Measurements from ENCODE around the gene UBE2N. TPM values are rescaled to one million over a fixed set of nuclear protein-coding genes. Genes with fewer than 3 reads are reported as not detected.

Gene UBE2N, protein sequence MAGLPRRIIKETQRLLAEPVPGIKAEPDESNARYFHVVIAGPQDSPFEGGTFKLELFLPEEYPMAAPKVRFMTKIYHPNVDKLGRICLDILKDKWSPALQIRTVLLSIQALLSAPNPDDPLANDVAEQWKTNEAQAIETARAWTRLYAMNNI
- 105 TPM for polyA plus RNA-seq (2013, experiment 1 of 2)
- 102 TPM for polyA plus RNA-seq (2013, experiment 2 of 2)

DNA sequence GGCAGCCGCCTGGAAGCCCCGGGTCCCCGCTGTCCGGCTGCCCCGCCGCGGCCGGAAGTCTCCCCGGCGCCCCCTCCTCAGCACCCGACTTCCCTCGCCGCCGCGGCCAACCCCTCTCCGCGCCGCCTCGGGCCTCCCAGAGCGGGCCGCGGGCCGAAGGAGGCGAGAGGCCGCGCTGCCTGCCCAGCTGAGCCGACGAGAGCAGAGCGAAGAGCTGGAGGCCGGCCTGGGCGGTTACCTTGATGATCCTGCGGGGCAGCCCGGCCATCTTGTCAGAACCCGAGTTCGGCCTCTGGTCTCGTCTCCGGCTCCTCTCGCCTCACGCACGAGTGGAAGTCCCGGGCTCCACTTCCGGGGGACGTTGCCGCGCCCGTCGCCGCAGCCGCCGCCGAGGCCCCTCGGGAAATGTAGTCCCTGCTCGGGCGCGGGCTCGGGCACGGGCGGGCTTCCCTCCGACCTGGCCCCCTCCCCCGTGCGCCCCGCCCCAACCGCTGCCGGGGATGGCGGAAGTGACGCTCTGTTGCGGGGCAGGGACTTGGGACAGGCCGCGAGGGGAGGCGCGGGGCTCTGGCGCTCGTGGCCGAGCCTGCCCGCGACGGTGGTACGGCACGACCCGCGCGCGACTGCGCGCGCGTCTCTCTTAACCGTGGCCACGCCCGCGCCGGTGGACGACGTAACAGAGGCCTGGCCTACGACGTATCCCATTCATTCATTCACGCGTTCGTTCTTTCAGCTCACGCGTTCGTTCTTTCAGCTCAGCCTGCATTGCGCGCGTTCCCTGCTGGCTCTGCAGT lies at the start of gene UBE2N:
Gene UBE2N (minus strand): TSS at position 331 of the 794 bp plus-strand sequence. CDS start 63 bp downstream, at position 268.
- peak within 1 kb of the TSS; percentile 93 for H2BK120ac ChIP-seq (ENCODE audit: low read depth, low read length)
- no peaks in the 10 kb centered on the region for H3K9me3 ChIP-seq (ENCODE audit: control insufficient read depth, low read length)
- H3K4me1 ChIP-seq (ENCODE audit: control insufficient read depth, insufficient read depth, low read depth, low read length) = peaks cover 5% of the 10 kb centered on the region
- H3K4me3 ChIP-seq (ENCODE audit: insufficient read depth in 1 of 2, low read depth in 1 of 2, low read length in 2 of 2) = peak within 1 kb of the TSS; percentile 99
- H3K27me3 ChIP-seq (ENCODE audit: control insufficient read depth in 1 of 2, insufficient read depth in 1 of 2, low read length in 2 of 2) = no peaks in the 10 kb centered on the region
- H3K9ac ChIP-seq (ENCODE audit: low read length) = peak within 1 kb of the TSS; percentile 97
- peak within 1 kb of the TSS; percentile 97 for H4K91ac ChIP-seq (ENCODE audit: low read length)
- H3K23ac ChIP-seq (ENCODE audit: low read length in 2 of 2) = peak within 1 kb of the TSS; percentile 23 to 66
- H2BK15ac ChIP-seq (ENCODE audit: low read depth, poor library complexity, severe bottlenecking) = peak within 1 kb of the TSS; percentile 87
- H3K14ac ChIP-seq (ENCODE audit: low read length in 2 of 2) = peak within 1 kb of the TSS; percentile 87 to 91
- H3K18ac ChIP-seq (ENCODE audit: low read depth in 1 of 2, low read length in 2 of 2) = peak within 1 kb of the TSS; percentile 96 to 100
- peak within 1 kb of the TSS; percentile 74 for H3K27ac ChIP-seq (ENCODE audit: low read length, poor library complexity, severe bottlenecking)
- peak within 1 kb of the TSS; percentile 99 for H2BK5ac ChIP-seq (ENCODE audit: low read depth, low read length, poor library complexity, severe bottlenecking)
- under 1% methylated on average over 101 of the region's 105 CpGs for WGBS
- peak; percentile 95 for DNase-seq
- no peaks in the 10 kb centered on the region for H3K79me1 ChIP-seq (replicated peaks; ENCODE audit: low read length, poor library complexity, severe bottlenecking)
- peak within 1 kb of the TSS in 1 of 2 experiments; percentile 10 for H2BK12ac ChIP-seq (ENCODE audit: low read length in 2 of 2)
- peak within 1 kb of the TSS; percentile 80 for H2AFZ ChIP-seq (ENCODE audit: low read depth, low read length)
- peak within 1 kb of the TSS; percentile 98 for H4K8ac ChIP-seq (ENCODE audit: low read length)
- H3K36me3 ChIP-seq (ENCODE audit: control insufficient read depth in 1 of 2, insufficient read depth in 2 of 2, low read depth in 1 of 2, low read length in 2 of 2) = no peaks in the 10 kb centered on the region
- peak within 1 kb of the TSS; percentile 73 to 85 for H3K4ac ChIP-seq (ENCODE audit: low read depth in 1 of 2, low read length in 2 of 2)
- H3K4me2 ChIP-seq (ENCODE audit: low read length, poor library complexity, severe bottlenecking) = peak within 1 kb of the TSS; percentile 78
- no peak within 1 kb of the TSS for H2AK5ac ChIP-seq (ENCODE audit: low read length, severe bottlenecking)

- no peak overlapping the region for H3K18ac ChIP-seq (ENCODE audit: low read depth in 1 of 2, low read length in 2 of 2)
- no peak overlapping the region for H2BK5ac ChIP-seq (ENCODE audit: low read depth, low read length, poor library complexity, severe bottlenecking)
- no peak overlapping the region for H4K91ac ChIP-seq (ENCODE audit: low read length)
- peaks cover 20% of the 10 kb centered on the region for H3K79me1 ChIP-seq (replicated peaks; ENCODE audit: low read length, poor library complexity, severe bottlenecking)
- no peak overlapping the region for H2BK120ac ChIP-seq (ENCODE audit: low read depth, low read length)
- DNase-seq = peak; percentile 71
- peaks cover 25 to 80% of the 10 kb centered on the region in 2 experiments for H3K36me3 ChIP-seq (ENCODE audit: control insufficient read depth in 1 of 2, insufficient read depth in 2 of 2, low read depth in 1 of 2, low read length in 2 of 2)
- H2BK12ac ChIP-seq (ENCODE audit: low read length in 2 of 2) = no peak overlapping the region
- no peak overlapping the region for H3K14ac ChIP-seq (ENCODE audit: low read length in 2 of 2)
- H4K8ac ChIP-seq (ENCODE audit: low read length) = no peak overlapping the region
- H2AFZ ChIP-seq (ENCODE audit: low read depth, low read length) = no peak overlapping the region
- H3K23ac ChIP-seq (ENCODE audit: low read length in 2 of 2) = no peak overlapping the region
- no peak overlapping the region for H2AK5ac ChIP-seq (ENCODE audit: low read length, severe bottlenecking)
- H3K4me3 ChIP-seq (ENCODE audit: insufficient read depth in 1 of 2, low read depth in 1 of 2, low read length in 2 of 2) = no peak overlapping the region
- H3K27ac ChIP-seq (ENCODE audit: low read length, poor library complexity, severe bottlenecking) = no peak overlapping the region
- no peak overlapping the region for H3K9ac ChIP-seq (ENCODE audit: low read length)
- no peaks in the 10 kb centered on the region for H3K9me3 ChIP-seq (ENCODE audit: control insufficient read depth, low read length)
- no peak overlapping the region for H3K4ac ChIP-seq (ENCODE audit: low read depth in 1 of 2, low read length in 2 of 2)
- peaks cover 8% of the 10 kb centered on the region for H3K4me1 ChIP-seq (ENCODE audit: control insufficient read depth, insufficient read depth, low read depth, low read length)
- no peaks in the 10 kb centered on the region for H3K27me3 ChIP-seq (ENCODE audit: control insufficient read depth in 1 of 2, insufficient read depth in 1 of 2, low read length in 2 of 2)
- H2BK15ac ChIP-seq (ENCODE audit: low read depth, poor library complexity, severe bottlenecking) = no peak overlapping the region
- 41% methylated on average over 6 of the region's 8 CpGs for WGBS
- H3K4me2 ChIP-seq (ENCODE audit: low read length, poor library complexity, severe bottlenecking) = no peak overlapping the region
Measured at GRCh38 chr12:93484315-93484981, 42.7 kb upstream of the UBE2N start.

GRCh38 chr12:93483151-93483807 lies 41.5 kb upstream of the UBE2N start:
- no peak overlapping the region for H3K4me2 ChIP-seq (ENCODE audit: low read length, poor library complexity, severe bottlenecking)
- H2BK5ac ChIP-seq (ENCODE audit: low read depth, low read length, poor library complexity, severe bottlenecking) = no peak overlapping the region
- H3K23ac ChIP-seq (ENCODE audit: low read length in 2 of 2) = no peak overlapping the region
- no peak overlapping the region for H4K91ac ChIP-seq (ENCODE audit: low read length)
- H3K36me3 ChIP-seq (ENCODE audit: control insufficient read depth in 1 of 2, insufficient read depth in 2 of 2, low read depth in 1 of 2, low read length in 2 of 2) = peaks cover 25 to 79% of the 10 kb centered on the region in 2 experiments
- no peaks in the 10 kb centered on the region for H3K27me3 ChIP-seq (ENCODE audit: control insufficient read depth in 1 of 2, insufficient read depth in 1 of 2, low read length in 2 of 2)
- no peak overlapping the region for H3K4ac ChIP-seq (ENCODE audit: low read depth in 1 of 2, low read length in 2 of 2)
- H3K18ac ChIP-seq (ENCODE audit: low read depth in 1 of 2, low read length in 2 of 2) = no peak overlapping the region
- no peaks in the 10 kb centered on the region for H3K9me3 ChIP-seq (ENCODE audit: control insufficient read depth, low read length)
- no peak overlapping the region for H4K8ac ChIP-seq (ENCODE audit: low read length)
- peaks cover 8% of the 10 kb centered on the region for H3K4me1 ChIP-seq (ENCODE audit: control insufficient read depth, insufficient read depth, low read depth, low read length)
- peaks cover 21% of the 10 kb centered on the region for H3K79me1 ChIP-seq (replicated peaks; ENCODE audit: low read length, poor library complexity, severe bottlenecking)
- H3K27ac ChIP-seq (ENCODE audit: low read length, poor library complexity, severe bottlenecking) = no peak overlapping the region
- H2BK12ac ChIP-seq (ENCODE audit: low read length in 2 of 2) = no peak overlapping the region
- no peak overlapping the region for H2AFZ ChIP-seq (ENCODE audit: low read depth, low read length)
- H2BK15ac ChIP-seq (ENCODE audit: low read depth, poor library complexity, severe bottlenecking) = no peak overlapping the region
- no peak overlapping the region for H3K4me3 ChIP-seq (ENCODE audit: insufficient read depth in 1 of 2, low read depth in 1 of 2, low read length in 2 of 2)
- peak overlapping the region in 1 of 2 experiments; percentile 8 for H3K14ac ChIP-seq (ENCODE audit: low read length in 2 of 2)
- H2AK5ac ChIP-seq (ENCODE audit: low read length, severe bottlenecking) = no peak overlapping the region
- WGBS = 100% methylated on average over 2 of the region's 4 CpGs
- DNase-seq = no peak
- no peak overlapping the region for H2BK120ac ChIP-seq (ENCODE audit: low read depth, low read length)
- H3K9ac ChIP-seq (ENCODE audit: low read length) = no peak overlapping the region
